ENCODE results near the gene EHF.
"Not testable (repeated sequence)": the region's sequence is repeated elsewhere in the genome, so short reads cannot be mapped to it uniquely, and the experiment has no call there.

The EHF gene

DNA sequence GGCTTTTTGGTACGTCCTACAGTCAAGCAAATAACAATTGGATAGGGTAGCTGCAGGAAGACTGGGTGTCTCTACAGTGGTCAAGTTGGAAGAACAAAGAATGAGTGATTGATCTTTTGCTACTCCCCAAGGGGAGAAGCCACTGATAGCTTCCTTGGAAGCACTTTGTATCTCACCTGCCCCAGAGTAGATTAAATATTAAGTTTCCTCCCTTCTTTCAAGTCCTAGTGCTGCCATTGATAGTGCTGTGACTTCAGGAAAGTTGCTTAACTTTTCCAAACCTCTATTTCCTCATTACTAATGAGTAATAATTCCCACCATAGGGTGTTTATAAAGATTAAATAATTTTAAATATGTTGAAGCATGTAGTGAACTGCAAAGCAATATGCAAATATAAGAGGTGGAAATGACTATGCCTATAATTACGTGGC lies 35.6 kb upstream of the EHF start:
- Histone ChIP-seq H3K4me1 (no peaks in the 10 kb centered on the region), H3K9me3 (no peaks in the 10 kb centered on the region), H3K36me3 (no peaks in the 10 kb centered on the region), H3K4me3 (ENCODE audit: low read depth, low read length) (no peak overlapping the region), H3K27me3 (no peaks in the 10 kb centered on the region)
- TF ChIP-seq, protein P1, sequence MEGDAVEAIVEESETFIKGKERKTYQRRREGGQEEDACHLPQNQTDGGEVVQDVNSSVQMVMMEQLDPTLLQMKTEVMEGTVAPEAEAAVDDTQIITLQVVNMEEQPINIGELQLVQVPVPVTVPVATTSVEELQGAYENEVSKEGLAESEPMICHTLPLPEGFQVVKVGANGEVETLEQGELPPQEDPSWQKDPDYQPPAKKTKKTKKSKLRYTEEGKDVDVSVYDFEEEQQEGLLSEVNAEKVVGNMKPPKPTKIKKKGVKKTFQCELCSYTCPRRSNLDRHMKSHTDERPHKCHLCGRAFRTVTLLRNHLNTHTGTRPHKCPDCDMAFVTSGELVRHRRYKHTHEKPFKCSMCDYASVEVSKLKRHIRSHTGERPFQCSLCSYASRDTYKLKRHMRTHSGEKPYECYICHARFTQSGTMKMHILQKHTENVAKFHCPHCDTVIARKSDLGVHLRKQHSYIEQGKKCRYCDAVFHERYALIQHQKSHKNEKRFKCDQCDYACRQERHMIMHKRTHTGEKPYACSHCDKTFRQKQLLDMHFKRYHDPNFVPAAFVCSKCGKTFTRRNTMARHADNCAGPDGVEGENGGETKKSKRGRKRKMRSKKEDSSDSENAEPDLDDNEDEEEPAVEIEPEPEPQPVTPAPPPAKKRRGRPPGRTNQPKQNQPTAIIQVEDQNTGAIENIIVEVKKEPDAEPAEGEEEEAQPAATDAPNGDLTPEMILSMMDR (IDR thresholded peaks at IDR 0.05; ENCODE audit: low read depth, low read length): no peak
- no peak for DNase-seq

GRCh38 chr11:34585735-34586487 lies 35.0 kb upstream of the EHF start:
- TF ChIP-seq, protein P1 (IDR thresholded peaks at IDR 0.05; ENCODE audit: low read depth, low read length): peak; percentile 45
- H3K4me1 ChIP-seq: no peaks in the 10 kb centered on the region
- no peak for DNase-seq
- no peaks in the 10 kb centered on the region for H3K36me3 ChIP-seq
- H3K9me3 ChIP-seq: no peaks in the 10 kb centered on the region
- H3K4me3 ChIP-seq (ENCODE audit: low read depth, low read length): no peak overlapping the region
- no peaks in the 10 kb centered on the region for H3K27me3 ChIP-seq

DNA sequence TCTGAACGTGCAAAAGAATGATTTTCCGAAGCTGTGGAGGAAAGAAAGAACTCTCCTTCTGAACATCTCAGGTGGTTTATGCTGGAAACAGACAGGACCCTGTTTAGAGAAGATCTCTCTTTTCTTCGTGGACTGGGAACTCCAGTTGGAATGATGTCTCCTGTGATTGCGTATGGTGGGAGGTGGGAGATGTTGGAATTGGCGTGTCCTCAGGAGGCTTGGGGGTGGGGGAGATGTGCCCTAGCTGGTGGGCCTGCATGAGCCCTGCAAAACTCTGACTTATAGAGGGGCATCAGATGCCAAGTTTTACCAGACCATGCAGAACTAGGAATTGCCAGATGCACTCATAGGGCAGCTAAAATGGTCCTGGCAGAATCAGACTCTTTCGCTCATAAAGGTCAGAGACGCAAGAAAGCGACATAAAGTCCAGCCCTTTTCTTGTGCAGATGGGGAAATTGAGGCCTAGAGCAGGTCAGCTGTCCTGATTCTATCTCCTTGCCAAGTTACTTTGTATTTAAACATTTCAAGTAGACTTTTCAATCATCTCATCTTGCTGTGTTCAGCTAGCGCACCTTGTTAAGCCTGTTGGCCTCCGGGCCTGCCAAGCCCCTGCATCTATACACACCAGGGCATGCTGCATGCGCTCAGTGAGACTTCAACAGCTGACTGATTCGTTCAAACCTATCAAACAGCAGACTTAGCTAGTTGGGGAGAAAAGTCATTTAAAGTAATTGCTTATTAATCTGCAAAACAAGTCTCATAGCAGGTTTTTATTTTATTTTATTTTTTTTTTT lies 34.2 kb upstream of the EHF start:
- Histone ChIP-seq H3K36me3 (no peaks in the 10 kb centered on the region), H3K27me3 (no peaks in the 10 kb centered on the region), H3K9me3 (no peaks in the 10 kb centered on the region), H3K4me3 (ENCODE audit: low read depth, low read length) (no peak overlapping the region), H3K4me1 (no peaks in the 10 kb centered on the region)
- TF ChIP-seq, protein P1 (IDR thresholded peaks at IDR 0.05; ENCODE audit: low read depth, low read length): no peak
- no peak for DNase-seq

- Histone ChIP-seq H3K9me3 (no peaks in the 10 kb centered on the region), H3K36me3 (no peaks in the 10 kb centered on the region), H3K27me3 (no peaks in the 10 kb centered on the region), H3K4me1 (no peaks in the 10 kb centered on the region), H3K4me3 (ENCODE audit: low read depth, low read length) (no peak overlapping the region)
- TF ChIP-seq, protein P1 (IDR thresholded peaks at IDR 0.05; ENCODE audit: low read depth, low read length): no peak
- DNase-seq: no peak
Measured at GRCh38 chr11:34587282-34587677, 33.6 kb upstream of the EHF start.

DNA sequence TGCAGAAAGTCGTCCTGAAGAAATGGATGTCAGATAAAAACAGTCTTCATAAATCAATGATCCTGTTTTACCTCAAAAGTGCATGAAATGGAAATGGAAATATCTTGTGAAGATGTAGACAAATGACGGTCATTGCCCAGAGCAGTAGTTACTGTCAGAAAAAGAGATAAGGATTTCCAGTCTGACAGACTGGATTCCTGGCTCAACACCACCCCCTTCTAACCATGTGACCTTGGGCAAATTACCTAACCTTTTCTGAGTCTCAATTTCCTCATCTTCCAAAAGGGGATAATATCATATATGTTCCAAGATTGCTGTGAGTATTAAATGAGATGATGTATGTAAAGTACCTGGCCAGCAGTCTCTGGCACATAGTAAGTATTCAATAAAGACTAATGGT lies 32.9 kb upstream of the EHF start:
- TF ChIP-seq, protein P1 (IDR thresholded peaks at IDR 0.05; ENCODE audit: low read depth, low read length): no peak
- no peak overlapping the region for H3K4me3 ChIP-seq (ENCODE audit: low read depth, low read length)
- no peaks in the 10 kb centered on the region for H3K4me1 ChIP-seq
- H3K36me3 ChIP-seq: no peaks in the 10 kb centered on the region
- DNase-seq: no peak
- H3K27me3 ChIP-seq: no peaks in the 10 kb centered on the region
- H3K9me3 ChIP-seq: no peaks in the 10 kb centered on the region

- Histone ChIP-seq H3K27me3 (no peaks in the 10 kb centered on the region), H3K36me3 (no peaks in the 10 kb centered on the region), H3K4me1 (no peaks in the 10 kb centered on the region), H3K9me3 (no peaks in the 10 kb centered on the region), H3K4me3 (ENCODE audit: low read depth, low read length) (no peak overlapping the region)
- TF ChIP-seq, protein P1 (IDR thresholded peaks at IDR 0.05; ENCODE audit: low read depth, low read length): no peak
- DNase-seq: no peak
Measured at GRCh38 chr11:34588701-34589100, 32.2 kb upstream of the EHF start.

DNA sequence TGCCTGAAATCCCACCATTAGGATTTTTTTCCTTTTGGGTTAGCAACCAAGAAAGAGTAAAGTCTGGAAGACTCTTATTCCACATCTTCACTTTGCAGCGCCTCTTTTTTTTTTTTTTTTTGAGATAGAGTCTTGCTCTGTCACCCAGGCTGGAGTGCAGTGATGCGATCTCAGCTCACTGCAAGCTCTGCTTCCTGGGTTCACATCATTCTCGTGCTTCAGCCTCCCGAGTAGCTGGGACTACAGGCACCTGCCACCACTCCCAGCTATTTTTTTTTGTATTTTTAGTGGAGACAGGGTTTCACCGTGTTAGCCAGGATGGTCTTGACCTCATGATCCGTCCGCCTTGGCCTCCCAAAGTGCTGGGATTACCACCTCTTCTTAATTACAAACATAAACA lies 31.7 kb upstream of the EHF start:
- H3K4me1 ChIP-seq; DNase-seq; H3K4me3 ChIP-seq (ENCODE audit: low read depth, low read length); H3K9me3 ChIP-seq; H3K36me3 ChIP-seq; H3K27me3 ChIP-seq: not testable (repeated sequence)
